DMS 273 (cell line): ENCODE results near the gene MSLN.
"Not testable (repeated sequence)": the region's sequence is repeated elsewhere in the genome, so short reads cannot be mapped to it uniquely, and the experiment has no call there.

Experiments used
- DNase-seq: peaks from one replicate; lab custom pipeline; 2025; ENCODE audit not compliant: unreplicated experiment; lab: John Stamatoyannopoulos, UW

MSLN gene

GRCh38 chr16:734208-734980 is 26.1 kb upstream of the MSLN start:
- DNase-seq, result no peak

DNA sequence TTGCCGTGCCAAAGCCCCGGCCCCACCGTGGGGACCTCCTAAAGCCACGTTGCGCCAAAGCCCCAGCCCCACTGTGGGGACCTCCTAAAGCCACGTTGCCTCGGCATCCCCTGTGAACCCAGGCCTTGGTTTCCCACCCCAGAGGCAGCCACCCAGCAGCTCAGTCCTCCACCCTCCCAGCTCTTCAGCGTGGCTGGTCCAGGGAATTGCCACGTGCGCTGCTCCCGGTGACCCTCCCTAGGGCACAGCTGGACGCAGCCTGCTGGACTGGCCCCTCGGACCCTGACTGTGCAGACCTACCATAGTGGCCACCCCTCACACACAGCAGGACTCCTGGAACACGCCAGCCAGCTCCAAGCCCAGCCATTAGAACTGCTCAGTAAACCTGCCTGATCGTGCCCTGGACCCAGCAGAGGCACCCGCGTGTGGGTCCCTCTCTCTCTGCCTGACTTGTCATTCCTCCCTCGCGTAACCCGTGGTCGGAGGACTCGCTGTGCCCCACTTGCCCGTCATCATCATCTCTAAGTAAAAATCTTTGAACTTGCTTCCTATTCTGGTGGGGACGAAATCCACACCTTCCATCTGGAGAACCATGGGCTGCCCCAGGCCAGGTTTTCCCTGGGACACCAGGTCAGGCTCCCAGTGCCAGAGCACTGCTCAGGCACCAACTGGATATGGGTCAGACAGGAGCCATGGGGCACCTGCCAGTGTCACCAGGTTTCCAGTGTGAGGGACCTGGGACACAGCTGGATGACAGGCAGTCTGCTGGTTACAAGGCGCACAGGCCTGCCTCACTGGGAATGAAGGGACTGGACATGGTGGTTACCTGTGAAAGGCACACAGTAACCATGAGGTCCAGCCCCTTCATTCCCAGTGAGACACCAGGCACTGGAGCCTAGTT is 25.3 kb upstream of the MSLN start:
- DNase-seq, result no peak

GRCh38 chr16:735982-736453 is 24.5 kb upstream of the MSLN start:
- DNase-seq, result no peak

DNA sequence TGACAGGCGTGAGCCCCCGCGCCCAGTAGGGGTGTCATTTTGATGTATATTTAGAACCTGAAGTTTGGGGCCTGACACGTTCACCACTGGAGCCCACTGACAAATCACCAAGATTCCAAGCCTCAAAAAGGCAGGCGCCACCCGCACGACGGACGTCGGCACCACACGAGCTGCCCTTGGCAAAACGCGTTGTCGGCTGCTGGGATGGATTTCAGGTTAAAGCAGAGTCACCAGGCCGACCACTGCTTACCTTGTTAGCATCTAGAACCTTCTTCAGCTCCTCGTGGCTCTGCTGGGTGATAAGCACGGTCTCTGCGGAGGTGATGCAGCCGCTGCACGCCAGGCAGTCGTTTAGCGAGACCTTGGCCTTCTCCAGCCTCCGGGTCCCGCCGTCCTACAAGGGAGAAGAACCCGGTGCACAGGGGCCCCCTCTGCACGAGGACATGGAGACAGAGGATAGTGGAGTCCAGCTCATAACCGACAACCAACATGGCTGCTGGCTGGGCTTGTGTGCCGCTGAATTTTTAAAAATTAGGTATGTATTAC is 23.5 kb upstream of the MSLN start:
- DNase-seq, result no peak

DNA sequence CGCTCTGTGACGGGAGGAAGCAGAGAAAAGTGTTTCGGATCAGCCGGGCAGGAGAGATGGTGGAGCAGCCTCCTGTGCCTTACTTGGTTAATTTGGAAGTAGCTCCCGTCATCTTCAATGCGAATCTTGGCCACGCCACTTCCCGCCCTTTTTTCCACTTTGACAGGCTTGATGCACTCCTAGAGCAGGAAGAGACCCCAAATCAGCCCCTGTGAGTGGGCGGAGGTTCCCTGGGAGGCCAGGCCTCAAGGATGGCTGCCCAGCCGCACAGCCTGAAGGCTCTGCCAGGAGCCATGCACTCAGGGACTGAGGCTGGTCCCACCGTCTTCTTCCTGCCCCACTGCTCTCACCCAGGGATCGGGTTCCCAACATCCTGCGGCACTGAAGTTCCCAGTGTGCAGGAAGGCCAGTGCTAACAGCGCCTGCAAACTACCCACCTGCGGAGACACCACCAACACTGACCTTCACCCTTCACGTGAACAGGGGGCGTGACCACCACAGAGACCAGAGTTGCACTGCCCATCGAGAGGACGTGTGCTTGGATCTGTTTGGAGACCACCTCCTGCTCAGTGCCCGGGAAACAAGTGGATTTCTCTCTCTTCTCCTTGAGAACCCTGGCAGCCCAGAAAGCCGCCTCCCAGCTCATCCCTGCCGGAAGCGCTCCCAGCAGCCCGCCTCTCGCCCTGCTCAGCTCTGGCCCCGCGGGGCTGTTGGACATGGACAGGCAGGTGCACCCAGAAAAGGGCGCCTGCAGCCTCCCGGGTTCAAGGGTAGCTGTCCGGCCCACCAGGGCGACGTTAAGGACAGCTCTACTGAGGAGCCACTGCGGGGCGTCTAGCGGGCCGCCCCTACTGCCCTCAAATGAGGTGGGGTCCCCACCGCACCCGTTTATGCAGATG is 20.7 kb upstream of the MSLN start:
- no peak for DNase-seq

- no peak for DNase-seq
These were observed 20.1 kb upstream of the MSLN start for GRCh38 chr16:740459-740763.

- peak; percentile 97 for DNase-seq
These were observed 19.6 kb upstream of the MSLN start, which contains the start of gene CIAO3 for GRCh38 chr16:740764-741505. CIAO3 (minus strand) TSS chr16:740997; CDS start chr16:740985, 12 bp downstream.

- no peak for DNase-seq
These were observed 18.4 kb upstream of the MSLN start for GRCh38 chr16:741986-742629.

GRCh38 chr16:742894-743293 is 17.6 kb upstream of the MSLN start:
- not testable (repeated sequence) for DNase-seq

DNA sequence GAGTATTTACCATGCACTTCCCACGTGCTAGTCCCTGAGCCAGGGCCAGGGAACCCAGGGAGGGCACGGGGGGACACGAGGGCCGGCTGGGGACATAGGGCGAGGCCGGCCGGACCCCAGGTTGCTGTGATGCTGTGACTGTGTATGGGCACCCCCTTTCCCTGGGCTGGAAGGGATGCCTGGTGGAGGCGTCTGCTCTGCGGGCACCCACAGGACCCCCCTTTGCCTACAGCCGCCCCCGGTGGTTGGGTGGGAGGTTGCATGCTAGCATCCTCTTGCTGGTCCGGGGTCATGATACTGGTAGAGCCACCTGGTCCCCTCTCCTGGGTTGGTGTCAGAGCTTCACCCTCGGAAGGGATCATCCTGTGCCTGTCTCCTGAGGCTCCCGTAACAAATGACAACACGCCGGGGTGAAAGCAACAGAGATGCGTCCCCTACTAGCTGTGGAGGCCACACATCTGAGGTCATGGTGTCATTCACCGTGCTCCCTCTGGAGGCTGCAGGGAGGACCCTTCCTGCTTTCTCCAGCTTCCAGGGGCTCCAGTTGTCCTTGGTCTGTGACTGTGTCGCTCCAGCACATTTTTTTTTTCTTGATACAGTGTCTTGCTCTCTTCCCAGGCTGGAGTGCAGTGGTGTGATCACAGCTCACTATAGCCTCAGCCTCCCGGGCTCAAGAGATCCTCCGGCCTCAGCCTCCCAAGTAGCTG is 16.6 kb upstream of the MSLN start:
- no peak for DNase-seq

DNA sequence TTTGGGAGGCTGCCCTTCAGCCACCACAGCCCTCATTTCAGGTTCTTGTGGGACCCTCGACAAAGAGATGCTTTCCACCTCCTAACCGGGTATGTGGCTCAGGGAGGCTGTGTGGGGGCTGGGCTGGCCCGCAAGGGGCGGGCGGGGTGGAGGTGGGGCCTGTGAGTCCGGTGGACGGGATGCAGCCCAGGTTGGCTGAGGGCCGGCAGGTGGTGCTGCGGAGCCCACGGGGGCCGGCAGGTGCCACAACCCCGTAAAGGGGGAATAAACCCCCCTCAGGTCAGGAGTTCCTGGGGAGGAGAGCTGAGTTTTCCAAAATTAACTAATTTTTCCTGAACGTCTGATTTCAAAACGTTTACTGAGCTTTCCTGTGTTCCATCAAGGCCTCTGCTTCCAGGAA is 14.8 kb upstream of the MSLN start:
- peak; percentile 46 for DNase-seq

DNA sequence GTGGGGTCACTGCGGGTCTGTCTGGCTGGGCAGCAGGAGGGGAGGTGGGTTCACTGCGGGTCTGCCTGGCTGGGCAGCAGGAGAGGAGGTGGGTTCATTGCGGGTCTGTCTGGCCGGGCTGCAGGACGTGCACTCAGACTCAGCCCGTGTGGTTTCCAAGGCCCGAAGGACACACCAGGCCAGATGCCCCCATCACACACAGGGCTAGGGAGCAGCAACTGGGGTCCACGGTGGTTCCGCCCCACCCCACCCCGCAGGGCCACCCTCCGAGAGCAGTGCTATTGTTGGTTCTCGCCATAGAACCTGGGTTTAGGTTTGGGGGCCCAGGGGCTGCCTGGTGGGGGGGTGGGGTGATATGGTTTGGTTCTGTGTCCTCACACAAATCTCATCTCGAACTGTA is 13.9 kb upstream of the MSLN start:
- DNase-seq, result no peak

DNA sequence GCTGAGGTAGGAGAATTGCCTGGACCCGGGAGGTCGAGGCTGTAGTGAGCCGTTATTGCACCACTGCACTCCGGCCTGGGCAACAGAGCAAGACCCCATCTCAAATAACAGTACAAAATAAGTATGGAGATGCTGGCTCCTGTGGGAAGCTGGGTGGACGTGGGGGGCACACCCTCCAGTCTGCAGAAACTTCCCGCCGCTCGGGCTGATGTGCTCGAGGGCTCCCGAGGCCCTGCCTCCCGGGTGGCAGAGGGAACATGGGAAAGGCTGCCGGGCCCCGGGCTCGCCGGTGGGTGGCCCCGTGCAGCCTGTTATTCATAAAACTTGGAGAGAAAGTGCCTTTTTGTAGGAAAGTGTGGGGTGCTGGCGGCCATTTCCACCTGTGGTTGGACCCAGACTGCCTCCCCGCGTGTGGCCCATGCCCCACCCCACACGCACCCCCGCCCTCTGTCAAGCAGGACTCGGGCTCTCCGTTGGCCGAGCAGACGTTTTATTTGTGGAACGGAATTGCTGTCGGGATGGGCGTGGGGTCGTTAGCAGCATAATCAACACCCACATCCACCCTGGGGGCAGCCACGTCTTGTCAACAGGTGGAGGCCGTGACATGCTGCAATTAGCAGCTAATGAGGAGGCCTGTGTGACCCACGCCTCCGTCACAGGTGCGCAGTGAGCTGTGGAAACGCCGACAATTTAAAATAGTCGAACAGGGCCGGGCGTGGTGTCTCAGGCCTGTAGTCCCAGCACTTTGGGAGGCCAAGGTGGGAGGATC is 12.4 kb upstream of the MSLN start:
- DNase-seq, result no peak

GRCh38 chr16:749010-749409 is 11.5 kb upstream of the MSLN start:
- no peak for DNase-seq

GRCh38 chr16:750485-750884 is 10.0 kb upstream of the MSLN start:
- no peak for DNase-seq

DNA sequence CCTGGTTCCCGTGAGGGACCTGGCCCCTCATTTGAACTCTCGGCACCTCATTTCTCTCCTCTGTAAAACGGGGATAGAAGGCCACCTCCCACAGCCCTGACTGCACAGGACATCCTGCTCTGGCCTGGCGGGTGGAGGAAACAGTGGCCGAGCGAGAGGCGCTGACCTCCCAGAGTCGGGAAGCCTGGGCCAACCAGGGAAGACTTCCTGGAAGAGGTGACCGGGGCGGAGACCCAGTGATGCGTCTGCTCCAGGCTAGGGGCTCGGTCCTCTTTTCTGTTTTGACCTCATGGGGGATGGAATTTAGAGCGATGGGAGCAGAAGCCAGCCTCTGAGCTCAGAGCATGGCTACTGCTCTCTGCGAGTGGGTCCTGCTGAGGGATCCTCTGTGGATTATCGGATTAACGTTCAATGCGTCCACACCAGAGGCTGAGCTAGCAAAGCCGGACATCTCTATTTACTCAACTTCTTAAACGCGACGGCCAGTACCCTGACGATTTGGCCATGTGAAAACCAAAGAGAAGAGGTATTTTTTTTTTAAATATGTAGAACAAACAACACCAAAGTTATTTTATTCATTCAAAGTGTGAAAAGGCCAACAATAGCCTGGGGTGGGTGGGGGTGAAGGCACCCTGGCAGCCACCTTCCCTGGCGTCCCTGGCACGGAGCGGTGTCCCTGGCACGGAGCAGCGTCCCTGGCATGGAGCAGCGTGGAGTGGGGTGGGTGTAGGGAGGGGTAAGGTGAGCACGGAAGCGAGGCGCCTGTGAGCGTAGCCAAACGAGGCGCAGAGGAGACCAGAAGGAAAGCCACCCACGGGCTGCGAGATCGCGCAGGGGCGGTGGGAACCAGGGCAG is 9.2 kb upstream of the MSLN start:
- DNase-seq, result no peak

- no peak for DNase-seq
These were observed 8.6 kb upstream of the MSLN start for GRCh38 chr16:752007-752312.
